ENCODE measurements around the gene LMBR1. TPM values are rescaled to one million over a fixed set of nuclear protein-coding genes. Genes with fewer than 3 reads are reported as not detected.

Gene LMBR1
- total RNA-seq, 1 donor from 2014 or later: 60.5 TPM

- Mint-ChIP-seq H3K27me3 (ENCODE audit: low read depth) (no peaks in the 10 kb centered on the region), H3K27ac (no peak overlapping the region), H3K36me3 (ENCODE audit: low read depth) (peaks cover 44% of the 10 kb centered on the region), H3K4me3 (ENCODE audit: low read depth) (no peak overlapping the region), H3K4me1 (ENCODE audit: low read depth) (peaks cover 9% of the 10 kb centered on the region), H3K9me3 (no peaks in the 10 kb centered on the region)
- intact Hi-C loops (cut with micrococcal nuclease): no loop called here
- no peak for DNase-seq (ENCODE audit: low spot score)
These were observed 90.8 kb downstream of the LMBR1 start for GRCh38 chr7:156802214-156802613.

- H3K36me3 Mint-ChIP-seq (ENCODE audit: low read depth): peaks cover 26% of the 10 kb centered on the region
- H3K27ac Mint-ChIP-seq: no peak overlapping the region
- intact Hi-C loops (cut with micrococcal nuclease): no loop called here
- no peaks in the 10 kb centered on the region for H3K9me3 Mint-ChIP-seq
- no peaks in the 10 kb centered on the region for H3K27me3 Mint-ChIP-seq (ENCODE audit: low read depth)
- H3K4me1 Mint-ChIP-seq (ENCODE audit: low read depth): peaks cover 5% of the 10 kb centered on the region
- DNase-seq (ENCODE audit: low spot score): no peak
- H3K4me3 Mint-ChIP-seq (ENCODE audit: low read depth): no peak overlapping the region
These were observed 97.6 kb downstream of the LMBR1 start for GRCh38 chr7:156795415-156795814.

- Mint-ChIP-seq H3K27me3 (ENCODE audit: low read depth) (no peaks in the 10 kb centered on the region), H3K9me3 (no peaks in the 10 kb centered on the region), H3K36me3 (ENCODE audit: low read depth) (peaks cover 14% of the 10 kb centered on the region), H3K4me1 (ENCODE audit: low read depth) (no peaks in the 10 kb centered on the region), H3K27ac (no peak overlapping the region), H3K4me3 (ENCODE audit: low read depth) (no peak overlapping the region)
- intact Hi-C loops (cut with micrococcal nuclease): no loop called here
- DNase-seq (ENCODE audit: low spot score): no peak
These were observed 99.6 kb downstream of the LMBR1 start for GRCh38 chr7:156793334-156793733.

- intact Hi-C loops (cut with micrococcal nuclease): no loop called here
- no peak overlapping the region for H3K4me3 Mint-ChIP-seq (ENCODE audit: low read depth)
These were observed 100.4 kb downstream of the LMBR1 start for GRCh38 chr7:156792611-156793010.

GRCh38 chr7:156791241-156791640, 101.7 kb downstream of the LMBR1 start:
- Mint-ChIP-seq H3K4me3 (ENCODE audit: low read depth) (no peak overlapping the region), H3K36me3 (ENCODE audit: low read depth) (peaks cover 14% of the 10 kb centered on the region), H3K9me3 (no peaks in the 10 kb centered on the region), H3K4me1 (ENCODE audit: low read depth) (no peaks in the 10 kb centered on the region), H3K27me3 (ENCODE audit: low read depth) (no peaks in the 10 kb centered on the region), H3K27ac (no peak overlapping the region)
- intact Hi-C loops (cut with micrococcal nuclease): no loop called here
- DNase-seq (ENCODE audit: low spot score): no peak

More at GRCh38 chr7:156792611-156793010, 100.4 kb downstream of the LMBR1 start:
- Mint-ChIP-seq H3K27ac (no peak overlapping the region), H3K9me3 (no peaks in the 10 kb centered on the region), H3K27me3 (ENCODE audit: low read depth) (no peaks in the 10 kb centered on the region), H3K4me1 (ENCODE audit: low read depth) (no peaks in the 10 kb centered on the region), H3K36me3 (ENCODE audit: low read depth) (peaks cover 14% of the 10 kb centered on the region)
- DNase-seq (ENCODE audit: low spot score): no peak

- Mint-ChIP-seq H3K4me3 (ENCODE audit: low read depth) (no peak overlapping the region), H3K36me3 (ENCODE audit: low read depth) (peaks cover 8% of the 10 kb centered on the region), H3K9me3 (no peaks in the 10 kb centered on the region), H3K27me3 (ENCODE audit: low read depth) (no peaks in the 10 kb centered on the region), H3K4me1 (ENCODE audit: low read depth) (no peaks in the 10 kb centered on the region), H3K27ac (no peak overlapping the region)
- no peak for DNase-seq (ENCODE audit: low spot score)
- intact Hi-C loops (cut with micrococcal nuclease): no loop called here
These were observed 102.7 kb downstream of the LMBR1 start for GRCh38 chr7:156790264-156790663.

- Mint-ChIP-seq H3K27me3 (ENCODE audit: low read depth) (no peaks in the 10 kb centered on the region), H3K9me3 (peaks cover 15% of the 10 kb centered on the region), H3K4me3 (ENCODE audit: low read depth) (no peak overlapping the region), H3K4me1 (ENCODE audit: low read depth) (peaks cover 17% of the 10 kb centered on the region), H3K36me3 (ENCODE audit: low read depth) (peaks cover 25% of the 10 kb centered on the region), H3K27ac (no peak overlapping the region)
- intact Hi-C loops (cut with micrococcal nuclease): no loop called here
- no peak for DNase-seq (ENCODE audit: low spot score)
These were observed 106.9 kb downstream of the LMBR1 start for GRCh38 chr7:156785998-156786543.

- Mint-ChIP-seq H3K27ac (no peak overlapping the region), H3K27me3 (ENCODE audit: low read depth) (no peaks in the 10 kb centered on the region), H3K4me1 (ENCODE audit: low read depth) (peaks cover 32% of the 10 kb centered on the region), H3K9me3 (peaks cover 17% of the 10 kb centered on the region), H3K4me3 (ENCODE audit: low read depth) (no peak overlapping the region), H3K36me3 (ENCODE audit: low read depth) (peaks cover 32% of the 10 kb centered on the region)
- DNase-seq (ENCODE audit: low spot score): no peak
- intact Hi-C loops (cut with micrococcal nuclease): no loop called here
These were observed 109.1 kb downstream of the LMBR1 start for GRCh38 chr7:156783864-156784263.

GRCh38 chr7:156781972-156782371, 111.0 kb downstream of the LMBR1 start:
- no peaks in the 10 kb centered on the region for H3K27me3 Mint-ChIP-seq (ENCODE audit: low read depth)
- peaks cover 49% of the 10 kb centered on the region for H3K4me1 Mint-ChIP-seq (ENCODE audit: low read depth)
- intact Hi-C loops (cut with micrococcal nuclease): no loop called here
- no peak for DNase-seq (ENCODE audit: low spot score)
- H3K27ac Mint-ChIP-seq: peak overlapping the region; percentile 76
- H3K9me3 Mint-ChIP-seq: peaks cover 21% of the 10 kb centered on the region
- peaks cover 36% of the 10 kb centered on the region for H3K36me3 Mint-ChIP-seq (ENCODE audit: low read depth)
- no peak overlapping the region for H3K4me3 Mint-ChIP-seq (ENCODE audit: low read depth)

- intact Hi-C loops (cut with micrococcal nuclease): no loop called here
- peaks cover 27% of the 10 kb centered on the region for H3K9me3 Mint-ChIP-seq
- peak overlapping the region; percentile 62 for H3K4me3 Mint-ChIP-seq (ENCODE audit: low read depth)
- H3K27ac Mint-ChIP-seq: peak overlapping the region; percentile 94
- H3K4me1 Mint-ChIP-seq (ENCODE audit: low read depth): peaks cover 59% of the 10 kb centered on the region
- peak; percentile 39 for DNase-seq (ENCODE audit: low spot score)
- no peaks in the 10 kb centered on the region for H3K27me3 Mint-ChIP-seq (ENCODE audit: low read depth)
- peaks cover 42% of the 10 kb centered on the region for H3K36me3 Mint-ChIP-seq (ENCODE audit: low read depth)
These were observed 112.1 kb downstream of the LMBR1 start for GRCh38 chr7:156780724-156781455.

- intact Hi-C loops (cut with micrococcal nuclease): loop anchor here (5.0 to 10.0 kb wide), 3 partner anchors 39 to 1574 kb away; partner anchors contain the start of gene INSIG1
- H3K36me3 Mint-ChIP-seq (ENCODE audit: low read depth): peaks cover 42% of the 10 kb centered on the region
- peaks cover 35% of the 10 kb centered on the region for H3K9me3 Mint-ChIP-seq
- no peaks in the 10 kb centered on the region for H3K27me3 Mint-ChIP-seq (ENCODE audit: low read depth)
- peaks cover 54% of the 10 kb centered on the region for H3K4me1 Mint-ChIP-seq (ENCODE audit: low read depth)
- DNase-seq (ENCODE audit: low spot score): no peak
- peak overlapping the region; percentile 99 for H3K27ac Mint-ChIP-seq
- no peak overlapping the region for H3K4me3 Mint-ChIP-seq (ENCODE audit: low read depth)
These were observed 114.3 kb downstream of the LMBR1 start for GRCh38 chr7:156778668-156779067.

GRCh38 chr7:156778201-156778600, 114.8 kb downstream of the LMBR1 start:
- peak overlapping the region; percentile 99 for H3K27ac Mint-ChIP-seq
- H3K4me3 Mint-ChIP-seq (ENCODE audit: low read depth): no peak overlapping the region
- no peak for DNase-seq (ENCODE audit: low spot score)
- peaks cover 56% of the 10 kb centered on the region for H3K4me1 Mint-ChIP-seq (ENCODE audit: low read depth)
- H3K36me3 Mint-ChIP-seq (ENCODE audit: low read depth): peaks cover 46% of the 10 kb centered on the region
- H3K9me3 Mint-ChIP-seq: peaks cover 40% of the 10 kb centered on the region
- intact Hi-C loops (cut with micrococcal nuclease): loop anchor here (5.0 to 10.0 kb wide), 3 partner anchors 39 to 1573 kb away; partner anchors contain the start of gene INSIG1
- H3K27me3 Mint-ChIP-seq (ENCODE audit: low read depth): no peaks in the 10 kb centered on the region

GRCh38 chr7:156777364-156778069, 115.5 kb downstream of the LMBR1 start:
- intact Hi-C loops (cut with micrococcal nuclease): loop anchor here (1.0 to 10.0 kb wide), 7 partner anchors 26 to 1573 kb away; partner anchors contain the start of genes INSIG1, LMBR1 and RNF32
- Mint-ChIP-seq H3K4me1 (ENCODE audit: low read depth) (peaks cover 59% of the 10 kb centered on the region), H3K4me3 (ENCODE audit: low read depth) (peak overlapping the region; percentile 54), H3K9me3 (peaks cover 38% of the 10 kb centered on the region), H3K27ac (peak overlapping the region; percentile 99), H3K36me3 (ENCODE audit: low read depth) (peaks cover 46% of the 10 kb centered on the region), H3K27me3 (ENCODE audit: low read depth) (no peaks in the 10 kb centered on the region)
- DNase-seq (ENCODE audit: low spot score): peak; percentile 49
